Measurements from ENCODE around the gene SPATA1. TPM values are rescaled to one million over a fixed set of nuclear protein-coding genes. Genes with fewer than 3 reads are reported as not detected.

The SPATA1 gene
- total and polyA plus RNA-seq, 2 donors (not counting 1 experiment from before 2014, with no cell fraction given): 0.73 to 8.6 TPM

DNA sequence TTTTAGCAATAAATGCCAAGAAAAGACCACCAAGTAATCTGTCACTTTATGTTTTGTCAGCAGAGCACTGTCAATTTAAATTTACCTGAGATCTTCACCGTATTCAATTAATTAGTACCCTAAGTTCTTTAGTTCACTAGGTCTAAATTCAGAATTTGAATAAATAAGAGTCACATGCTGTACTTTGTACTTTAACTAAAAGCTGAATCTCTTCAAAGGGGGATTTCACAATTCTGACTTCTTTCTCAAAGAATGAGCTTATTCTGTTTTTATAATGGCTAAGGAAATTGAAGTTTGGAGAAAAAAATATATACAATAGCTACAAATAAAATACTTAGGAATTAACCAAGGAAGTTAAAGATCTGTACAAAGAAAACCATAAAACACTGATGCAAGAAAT, 2.3 kb downstream of the SPATA1 start:
- no peak for ATAC-seq (ENCODE audit: low read depth)
- Histone ChIP-seq H2AFZ (ENCODE audit: insufficient read depth, low read depth, low read length, poor library complexity, severe bottlenecking) (no peak overlapping the region), H3K27ac (ENCODE audit: low read length in 2 of 2) (no peak overlapping the region), H3K4me1 (ENCODE audit: control insufficient read depth in 2 of 2, insufficient read depth in 2 of 2, low read length in 2 of 2) (peaks cover 23% of the 10 kb centered on the region in 2 donors), H3K36me3 (replicated peaks in 1 of 2; ENCODE audit: control extremely low read depth in 1 of 2, control insufficient read depth in 1 of 2, extremely low read depth in 1 of 2, insufficient read depth in 2 of 2, low read length in 1 of 2) (no peaks in the 10 kb centered on the region), H4K20me1 (ENCODE audit: control insufficient read depth, insufficient read depth, low read length, poor library complexity, severe bottlenecking) (peaks cover 7% of the 10 kb centered on the region), H3K4me3 (ENCODE audit: control extremely low read depth in 1 of 5, extremely low read depth in 1 of 5, insufficient read depth in 1 of 5, low read depth in 2 of 5, low read length in 4 of 5) (no peak overlapping the region), H3K9ac (ENCODE audit: low read length) (no peak overlapping the region), H3K4me2 (replicated peaks; ENCODE audit: low read depth, low read length, poor library complexity, severe bottlenecking) (no peak overlapping the region), H3K27me3 (replicated peaks in 1 of 4; ENCODE audit: control extremely low read depth in 1 of 4, control insufficient read depth in 3 of 4, insufficient read depth in 4 of 4, low read length in 3 of 4) (no peaks in the 10 kb centered on the region), H3K9me3 (ENCODE audit: control extremely low read depth in 1 of 3, control insufficient read depth in 2 of 3, insufficient read depth in 1 of 3, low read length in 2 of 3) (peaks cover 0 to 7% (median 1%) of the 10 kb centered on the region in 3 donors), H3K79me2 (ENCODE audit: control insufficient read depth, insufficient read depth, low read length) (peaks cover 24% of the 10 kb centered on the region)
- WGBS (ENCODE audit: insufficient coverage): no CpG with 5 or more reads among the region's 1 CpG
- no peaks in the 10 kb centered on the region for H3K9me3 Mint-ChIP-seq (ENCODE audit: insufficient read depth)
- intact Hi-C loops (cut with micrococcal nuclease): loop anchor here (5.0 to 10.0 kb wide), 4 partner anchors 34 to 769 kb away; partner anchors contain the start of genes BCL10, PRKACB and SYDE2
- no peak overlapping the region for H3K27ac Mint-ChIP-seq
- ChIA-PET POLR2A (no interaction called here), CTCF (interaction anchor here (0.7 to 1.0 kb wide), 2 partner anchors 27 to 245 kb away, joined by 3 read pairs; no protein-coding TSS in a partner anchor)
- H3K4me1 Mint-ChIP-seq: peaks cover 21% of the 10 kb centered on the region
- no peaks in the 10 kb centered on the region for H3K27me3 Mint-ChIP-seq
- peak overlapping the region; percentile 4 for H3K4me3 Mint-ChIP-seq
- no peak for TF ChIP-seq EZH2 (IDR thresholded peaks at IDR 0.05; ENCODE audit: borderline replicate concordance, insufficient read depth, low read depth, low read length, poor library complexity, severe bottlenecking)
- TF ChIP-seq, protein P1, sequence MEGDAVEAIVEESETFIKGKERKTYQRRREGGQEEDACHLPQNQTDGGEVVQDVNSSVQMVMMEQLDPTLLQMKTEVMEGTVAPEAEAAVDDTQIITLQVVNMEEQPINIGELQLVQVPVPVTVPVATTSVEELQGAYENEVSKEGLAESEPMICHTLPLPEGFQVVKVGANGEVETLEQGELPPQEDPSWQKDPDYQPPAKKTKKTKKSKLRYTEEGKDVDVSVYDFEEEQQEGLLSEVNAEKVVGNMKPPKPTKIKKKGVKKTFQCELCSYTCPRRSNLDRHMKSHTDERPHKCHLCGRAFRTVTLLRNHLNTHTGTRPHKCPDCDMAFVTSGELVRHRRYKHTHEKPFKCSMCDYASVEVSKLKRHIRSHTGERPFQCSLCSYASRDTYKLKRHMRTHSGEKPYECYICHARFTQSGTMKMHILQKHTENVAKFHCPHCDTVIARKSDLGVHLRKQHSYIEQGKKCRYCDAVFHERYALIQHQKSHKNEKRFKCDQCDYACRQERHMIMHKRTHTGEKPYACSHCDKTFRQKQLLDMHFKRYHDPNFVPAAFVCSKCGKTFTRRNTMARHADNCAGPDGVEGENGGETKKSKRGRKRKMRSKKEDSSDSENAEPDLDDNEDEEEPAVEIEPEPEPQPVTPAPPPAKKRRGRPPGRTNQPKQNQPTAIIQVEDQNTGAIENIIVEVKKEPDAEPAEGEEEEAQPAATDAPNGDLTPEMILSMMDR (IDR thresholded peaks at IDR 0.05): no peak
- DNase-seq: no peak

GRCh38 chr1:84509029-84509428, 2.8 kb downstream of the SPATA1 start:
- Histone ChIP-seq H3K36me3 (replicated peaks in 1 of 2; ENCODE audit: control extremely low read depth in 1 of 2, control insufficient read depth in 1 of 2, extremely low read depth in 1 of 2, insufficient read depth in 2 of 2, low read length in 1 of 2) (no peaks in the 10 kb centered on the region), H3K27me3 (replicated peaks in 1 of 4; ENCODE audit: control extremely low read depth in 1 of 4, control insufficient read depth in 3 of 4, insufficient read depth in 4 of 4, low read length in 3 of 4) (no peaks in the 10 kb centered on the region), H3K27ac (ENCODE audit: low read length in 2 of 2) (no peak overlapping the region), H3K9ac (ENCODE audit: low read length) (no peak overlapping the region), H2AFZ (ENCODE audit: insufficient read depth, low read depth, low read length, poor library complexity, severe bottlenecking) (no peak overlapping the region), H3K79me2 (ENCODE audit: control insufficient read depth, insufficient read depth, low read length) (peaks cover 18% of the 10 kb centered on the region), H4K20me1 (ENCODE audit: control insufficient read depth, insufficient read depth, low read length, poor library complexity, severe bottlenecking) (peaks cover 7% of the 10 kb centered on the region), H3K4me2 (replicated peaks; ENCODE audit: low read depth, low read length, poor library complexity, severe bottlenecking) (no peak overlapping the region), H3K4me1 (ENCODE audit: control insufficient read depth in 2 of 2, insufficient read depth in 2 of 2, low read length in 2 of 2) (peaks cover 18% of the 10 kb centered on the region in 2 donors), H3K9me3 (ENCODE audit: control extremely low read depth in 1 of 3, control insufficient read depth in 2 of 3, insufficient read depth in 1 of 3, low read length in 2 of 3) (peaks cover 0 to 7% (median 1%) of the 10 kb centered on the region in 3 donors), H3K4me3 (ENCODE audit: control extremely low read depth in 1 of 5, extremely low read depth in 1 of 5, insufficient read depth in 1 of 5, low read depth in 2 of 5, low read length in 4 of 5) (no peak overlapping the region)
- ATAC-seq (ENCODE audit: low read depth) (no peak), DNase-seq (no peak)
- no CpG with 5 or more reads among the region's 4 CpGs for WGBS (ENCODE audit: insufficient coverage)
- H3K9me3 Mint-ChIP-seq (ENCODE audit: insufficient read depth): no peaks in the 10 kb centered on the region
- H3K4me3 Mint-ChIP-seq: no peak overlapping the region
- POLR2A ChIA-PET: no interaction called here
- peaks cover 16% of the 10 kb centered on the region for H3K4me1 Mint-ChIP-seq
- TF ChIP-seq, protein P1 (IDR thresholded peaks at IDR 0.05): no peak
- no peak for TF ChIP-seq EZH2 (IDR thresholded peaks at IDR 0.05; ENCODE audit: borderline replicate concordance, insufficient read depth, low read depth, low read length, poor library complexity, severe bottlenecking)
- intact Hi-C loops (cut with micrococcal nuclease): loop anchor here (5.0 to 10.0 kb wide), 4 partner anchors 33 to 768 kb away; partner anchors contain the start of genes BCL10, PRKACB and SYDE2
- H3K27ac Mint-ChIP-seq: no peak overlapping the region
- no peaks in the 10 kb centered on the region for H3K27me3 Mint-ChIP-seq
- CTCF ChIA-PET: interaction anchor here (0.7 kb wide), 1 partner anchor 27 kb away, joined by 3 read pairs; no protein-coding TSS in a partner anchor

Measured in B cell (primary cell).